ENCODE measurements around the gene STXBP6. TPM values are rescaled to one million over a fixed set of nuclear protein-coding genes. Genes with fewer than 3 reads are reported as not detected.

STXBP6 gene
- total and polyA plus RNA-seq, 2 of the 13 experiments (the other 11 are each of a cell fraction or from before 2014, with no cell fraction given) = 35.3 to 42.8 TPM

DNA sequence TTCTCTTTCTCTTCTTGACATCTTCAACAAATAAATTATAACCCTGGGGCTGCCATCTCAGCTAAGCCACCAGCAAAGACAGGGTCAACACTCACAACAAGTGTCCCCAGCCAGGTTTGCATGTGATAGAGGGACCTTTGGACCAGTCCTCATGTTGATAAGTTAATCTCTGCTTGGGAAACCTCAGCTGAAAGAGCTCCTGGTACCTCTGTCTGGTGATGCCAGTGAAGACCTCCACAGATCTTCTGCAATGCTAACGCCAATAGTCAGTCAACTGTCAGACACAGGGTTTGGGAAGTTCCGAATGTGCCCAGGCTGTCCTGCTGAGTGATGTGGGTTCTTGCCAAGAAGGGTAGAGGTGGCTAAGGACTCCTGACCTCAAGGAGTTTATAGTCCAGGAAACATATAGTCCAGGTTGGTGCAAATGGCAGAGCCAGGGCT is 236.1 kb downstream of the STXBP6 start (continued):
- TF ChIP-seq, protein P1, sequence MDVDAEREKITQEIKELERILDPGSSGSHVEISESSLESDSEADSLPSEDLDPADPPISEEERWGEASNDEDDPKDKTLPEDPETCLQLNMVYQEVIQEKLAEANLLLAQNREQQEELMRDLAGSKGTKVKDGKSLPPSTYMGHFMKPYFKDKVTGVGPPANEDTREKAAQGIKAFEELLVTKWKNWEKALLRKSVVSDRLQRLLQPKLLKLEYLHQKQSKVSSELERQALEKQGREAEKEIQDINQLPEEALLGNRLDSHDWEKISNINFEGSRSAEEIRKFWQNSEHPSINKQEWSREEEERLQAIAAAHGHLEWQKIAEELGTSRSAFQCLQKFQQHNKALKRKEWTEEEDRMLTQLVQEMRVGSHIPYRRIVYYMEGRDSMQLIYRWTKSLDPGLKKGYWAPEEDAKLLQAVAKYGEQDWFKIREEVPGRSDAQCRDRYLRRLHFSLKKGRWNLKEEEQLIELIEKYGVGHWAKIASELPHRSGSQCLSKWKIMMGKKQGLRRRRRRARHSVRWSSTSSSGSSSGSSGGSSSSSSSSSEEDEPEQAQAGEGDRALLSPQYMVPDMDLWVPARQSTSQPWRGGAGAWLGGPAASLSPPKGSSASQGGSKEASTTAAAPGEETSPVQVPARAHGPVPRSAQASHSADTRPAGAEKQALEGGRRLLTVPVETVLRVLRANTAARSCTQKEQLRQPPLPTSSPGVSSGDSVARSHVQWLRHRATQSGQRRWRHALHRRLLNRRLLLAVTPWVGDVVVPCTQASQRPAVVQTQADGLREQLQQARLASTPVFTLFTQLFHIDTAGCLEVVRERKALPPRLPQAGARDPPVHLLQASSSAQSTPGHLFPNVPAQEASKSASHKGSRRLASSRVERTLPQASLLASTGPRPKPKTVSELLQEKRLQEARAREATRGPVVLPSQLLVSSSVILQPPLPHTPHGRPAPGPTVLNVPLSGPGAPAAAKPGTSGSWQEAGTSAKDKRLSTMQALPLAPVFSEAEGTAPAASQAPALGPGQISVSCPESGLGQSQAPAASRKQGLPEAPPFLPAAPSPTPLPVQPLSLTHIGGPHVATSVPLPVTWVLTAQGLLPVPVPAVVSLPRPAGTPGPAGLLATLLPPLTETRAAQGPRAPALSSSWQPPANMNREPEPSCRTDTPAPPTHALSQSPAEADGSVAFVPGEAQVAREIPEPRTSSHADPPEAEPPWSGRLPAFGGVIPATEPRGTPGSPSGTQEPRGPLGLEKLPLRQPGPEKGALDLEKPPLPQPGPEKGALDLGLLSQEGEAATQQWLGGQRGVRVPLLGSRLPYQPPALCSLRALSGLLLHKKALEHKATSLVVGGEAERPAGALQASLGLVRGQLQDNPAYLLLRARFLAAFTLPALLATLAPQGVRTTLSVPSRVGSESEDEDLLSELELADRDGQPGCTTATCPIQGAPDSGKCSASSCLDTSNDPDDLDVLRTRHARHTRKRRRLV (CRISPR knock-in tag; IDR thresholded peaks at IDR 0.05) = no peak
- TF ChIP-seq HNF4G (IDR thresholded peaks at IDR 0.05; ENCODE audit: borderline replicate concordance, low read depth, low read length) (peak; percentile 77), HNF4G (CRISPR knock-in tag; IDR thresholded peaks at IDR 0.05; ENCODE audit: borderline replicate concordance, low read depth) (peak; percentile 82), ZNF670 (CRISPR knock-in tag; IDR thresholded peaks at IDR 0.05; ENCODE audit: borderline replicate concordance) (no peak), KLF13 (CRISPR knock-in tag; IDR thresholded peaks at IDR 0.05) (no peak), ZNF782 (CRISPR knock-in tag; IDR thresholded peaks at IDR 0.05; ENCODE audit: borderline replicate concordance) (peak; percentile 56; the same call in 1 of the 2 replicates), ISX (CRISPR knock-in tag; conservative IDR thresholded peaks at IDR 0.05) (no peak), MXD4 (CRISPR knock-in tag; IDR thresholded peaks at IDR 0.05) (no peak), ZNF83 (CRISPR knock-in tag; IDR thresholded peaks at IDR 0.05; ENCODE audit: borderline replicate concordance) (no peak), MAF1 (CRISPR knock-in tag; IDR thresholded peaks at IDR 0.05; ENCODE audit: borderline replicate concordance) (no peak), ZNF3 (CRISPR knock-in tag; IDR thresholded peaks at IDR 0.05) (peak; percentile 86), KLF11 (CRISPR knock-in tag; IDR thresholded peaks at IDR 0.05) (no peak), NKX3-1 (CRISPR knock-in tag; IDR thresholded peaks at IDR 0.05) (no peak), ZBTB21 (CRISPR knock-in tag; IDR thresholded peaks at IDR 0.05) (no peak)
- TF ChIP-seq, protein P2, sequence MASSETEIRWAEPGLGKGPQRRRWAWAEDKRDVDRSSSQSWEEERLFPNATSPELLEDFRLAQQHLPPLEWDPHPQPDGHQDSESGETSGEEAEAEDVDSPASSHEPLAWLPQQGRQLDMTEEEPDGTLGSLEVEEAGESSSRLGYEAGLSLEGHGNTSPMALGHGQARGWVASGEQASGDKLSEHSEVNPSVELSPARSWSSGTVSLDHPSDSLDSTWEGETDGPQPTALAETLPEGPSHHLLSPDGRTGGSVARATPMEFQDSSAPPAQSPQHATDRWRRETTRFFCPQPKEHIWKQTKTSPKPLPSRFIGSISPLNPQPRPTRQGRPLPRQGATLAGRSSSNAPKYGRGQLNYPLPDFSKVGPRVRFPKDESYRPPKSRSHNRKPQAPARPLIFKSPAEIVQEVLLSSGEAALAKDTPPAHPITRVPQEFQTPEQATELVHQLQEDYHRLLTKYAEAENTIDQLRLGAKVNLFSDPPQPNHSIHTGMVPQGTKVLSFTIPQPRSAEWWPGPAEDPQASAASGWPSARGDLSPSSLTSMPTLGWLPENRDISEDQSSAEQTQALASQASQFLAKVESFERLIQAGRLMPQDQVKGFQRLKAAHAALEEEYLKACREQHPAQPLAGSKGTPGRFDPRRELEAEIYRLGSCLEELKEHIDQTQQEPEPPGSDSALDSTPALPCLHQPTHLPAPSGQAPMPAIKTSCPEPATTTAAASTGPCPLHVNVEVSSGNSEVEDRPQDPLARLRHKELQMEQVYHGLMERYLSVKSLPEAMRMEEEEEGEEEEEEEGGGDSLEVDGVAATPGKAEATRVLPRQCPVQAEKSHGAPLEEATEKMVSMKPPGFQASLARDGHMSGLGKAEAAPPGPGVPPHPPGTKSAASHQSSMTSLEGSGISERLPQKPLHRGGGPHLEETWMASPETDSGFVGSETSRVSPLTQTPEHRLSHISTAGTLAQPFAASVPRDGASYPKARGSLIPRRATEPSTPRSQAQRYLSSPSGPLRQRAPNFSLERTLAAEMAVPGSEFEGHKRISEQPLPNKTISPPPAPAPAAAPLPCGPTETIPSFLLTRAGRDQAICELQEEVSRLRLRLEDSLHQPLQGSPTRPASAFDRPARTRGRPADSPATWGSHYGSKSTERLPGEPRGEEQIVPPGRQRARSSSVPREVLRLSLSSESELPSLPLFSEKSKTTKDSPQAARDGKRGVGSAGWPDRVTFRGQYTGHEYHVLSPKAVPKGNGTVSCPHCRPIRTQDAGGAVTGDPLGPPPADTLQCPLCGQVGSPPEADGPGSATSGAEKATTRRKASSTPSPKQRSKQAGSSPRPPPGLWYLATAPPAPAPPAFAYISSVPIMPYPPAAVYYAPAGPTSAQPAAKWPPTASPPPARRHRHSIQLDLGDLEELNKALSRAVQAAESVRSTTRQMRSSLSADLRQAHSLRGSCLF (CRISPR knock-in tag; IDR thresholded peaks at IDR 0.05; ENCODE audit: borderline replicate concordance) = no peak
- TF ChIP-seq, protein P3, sequence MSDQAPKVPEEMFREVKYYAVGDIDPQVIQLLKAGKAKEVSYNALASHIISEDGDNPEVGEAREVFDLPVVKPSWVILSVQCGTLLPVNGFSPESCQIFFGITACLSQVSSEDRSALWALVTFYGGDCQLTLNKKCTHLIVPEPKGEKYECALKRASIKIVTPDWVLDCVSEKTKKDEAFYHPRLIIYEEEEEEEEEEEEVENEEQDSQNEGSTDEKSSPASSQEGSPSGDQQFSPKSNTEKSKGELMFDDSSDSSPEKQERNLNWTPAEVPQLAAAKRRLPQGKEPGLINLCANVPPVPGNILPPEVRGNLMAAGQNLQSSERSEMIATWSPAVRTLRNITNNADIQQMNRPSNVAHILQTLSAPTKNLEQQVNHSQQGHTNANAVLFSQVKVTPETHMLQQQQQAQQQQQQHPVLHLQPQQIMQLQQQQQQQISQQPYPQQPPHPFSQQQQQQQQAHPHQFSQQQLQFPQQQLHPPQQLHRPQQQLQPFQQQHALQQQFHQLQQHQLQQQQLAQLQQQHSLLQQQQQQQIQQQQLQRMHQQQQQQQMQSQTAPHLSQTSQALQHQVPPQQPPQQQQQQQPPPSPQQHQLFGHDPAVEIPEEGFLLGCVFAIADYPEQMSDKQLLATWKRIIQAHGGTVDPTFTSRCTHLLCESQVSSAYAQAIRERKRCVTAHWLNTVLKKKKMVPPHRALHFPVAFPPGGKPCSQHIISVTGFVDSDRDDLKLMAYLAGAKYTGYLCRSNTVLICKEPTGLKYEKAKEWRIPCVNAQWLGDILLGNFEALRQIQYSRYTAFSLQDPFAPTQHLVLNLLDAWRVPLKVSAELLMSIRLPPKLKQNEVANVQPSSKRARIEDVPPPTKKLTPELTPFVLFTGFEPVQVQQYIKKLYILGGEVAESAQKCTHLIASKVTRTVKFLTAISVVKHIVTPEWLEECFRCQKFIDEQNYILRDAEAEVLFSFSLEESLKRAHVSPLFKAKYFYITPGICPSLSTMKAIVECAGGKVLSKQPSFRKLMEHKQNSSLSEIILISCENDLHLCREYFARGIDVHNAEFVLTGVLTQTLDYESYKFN (CRISPR knock-in tag; conservative IDR thresholded peaks at IDR 0.05) = peak; percentile 63
- TF ChIP-seq, protein P4, sequence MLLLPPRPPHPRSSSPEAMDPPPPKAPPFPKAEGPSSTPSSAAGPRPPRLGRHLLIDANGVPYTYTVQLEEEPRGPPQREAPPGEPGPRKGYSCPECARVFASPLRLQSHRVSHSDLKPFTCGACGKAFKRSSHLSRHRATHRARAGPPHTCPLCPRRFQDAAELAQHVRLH (CRISPR knock-in tag; IDR thresholded peaks at IDR 0.05; ENCODE audit: borderline replicate concordance, low read depth) = 0 out of 2 replicates have a peak, but pooled peaks have one; percentile 24

Data from HepG2 (cell line).